ENCODE data around the gene HIP1. TPM values are rescaled to one million over a fixed set of nuclear protein-coding genes. Genes with fewer than 3 reads are reported as not detected.
"Not testable (repeated sequence)": the region's sequence is repeated elsewhere in the genome, so short reads cannot be mapped to it uniquely, and the experiment has no call there.

The HIP1 gene
- total and polyA plus RNA-seq, 9 of the 15 experiments (the other 6 are each of a cell fraction or from before 2014, with no cell fraction given) = 2.4 to 13.7 (median 9.5) TPM

GRCh38 chr7:75780647-75781273 is 42.0 kb upstream of the HIP1 start (continued):
- TF ChIP-seq SMARCE1 (IDR thresholded peaks at IDR 0.05) (peak; percentile 61), CBFA2T3 (IDR thresholded peaks at IDR 0.05) (peak; percentile 67), TCF3 (CRISPR knock-in tag; IDR thresholded peaks at IDR 0.05) (peak; percentile 63), NCOR1 (IDR thresholded peaks at IDR 0.05) (peak; percentile 65), SMARCA4 (IDR thresholded peaks at IDR 0.05) (peak; percentile 59; the same call in 1 of the 2 replicates), ZNF766 (CRISPR knock-in tag; conservative IDR thresholded peaks at IDR 0.05) (0 out of 2 replicates have a peak, but pooled peaks have one; percentile 41), ESRRA (IDR thresholded peaks at IDR 0.05; ENCODE audit: borderline replicate concordance, low read depth) (peak; percentile 44; the same call in 1 of the 2 replicates), TEAD4 (IDR thresholded peaks at IDR 0.05; ENCODE audit: low read length) (peak; percentile 39), JUND (IDR thresholded peaks at IDR 0.05; ENCODE audit: borderline replicate concordance, low read depth, low read length) (peak; percentile 39; the same call in 1 of the 2 replicates), JUND (tag; IDR thresholded peaks at IDR 0.05; ENCODE audit: borderline replicate concordance, low read depth, low read length) (peak; percentile 33; the same call in 1 of the 3 replicates), ATF1 (tag; IDR thresholded peaks at IDR 0.05) (0 out of 2 replicates have a peak, but pooled peaks have one; percentile 22)
- TF ChIP-seq, protein P1, sequence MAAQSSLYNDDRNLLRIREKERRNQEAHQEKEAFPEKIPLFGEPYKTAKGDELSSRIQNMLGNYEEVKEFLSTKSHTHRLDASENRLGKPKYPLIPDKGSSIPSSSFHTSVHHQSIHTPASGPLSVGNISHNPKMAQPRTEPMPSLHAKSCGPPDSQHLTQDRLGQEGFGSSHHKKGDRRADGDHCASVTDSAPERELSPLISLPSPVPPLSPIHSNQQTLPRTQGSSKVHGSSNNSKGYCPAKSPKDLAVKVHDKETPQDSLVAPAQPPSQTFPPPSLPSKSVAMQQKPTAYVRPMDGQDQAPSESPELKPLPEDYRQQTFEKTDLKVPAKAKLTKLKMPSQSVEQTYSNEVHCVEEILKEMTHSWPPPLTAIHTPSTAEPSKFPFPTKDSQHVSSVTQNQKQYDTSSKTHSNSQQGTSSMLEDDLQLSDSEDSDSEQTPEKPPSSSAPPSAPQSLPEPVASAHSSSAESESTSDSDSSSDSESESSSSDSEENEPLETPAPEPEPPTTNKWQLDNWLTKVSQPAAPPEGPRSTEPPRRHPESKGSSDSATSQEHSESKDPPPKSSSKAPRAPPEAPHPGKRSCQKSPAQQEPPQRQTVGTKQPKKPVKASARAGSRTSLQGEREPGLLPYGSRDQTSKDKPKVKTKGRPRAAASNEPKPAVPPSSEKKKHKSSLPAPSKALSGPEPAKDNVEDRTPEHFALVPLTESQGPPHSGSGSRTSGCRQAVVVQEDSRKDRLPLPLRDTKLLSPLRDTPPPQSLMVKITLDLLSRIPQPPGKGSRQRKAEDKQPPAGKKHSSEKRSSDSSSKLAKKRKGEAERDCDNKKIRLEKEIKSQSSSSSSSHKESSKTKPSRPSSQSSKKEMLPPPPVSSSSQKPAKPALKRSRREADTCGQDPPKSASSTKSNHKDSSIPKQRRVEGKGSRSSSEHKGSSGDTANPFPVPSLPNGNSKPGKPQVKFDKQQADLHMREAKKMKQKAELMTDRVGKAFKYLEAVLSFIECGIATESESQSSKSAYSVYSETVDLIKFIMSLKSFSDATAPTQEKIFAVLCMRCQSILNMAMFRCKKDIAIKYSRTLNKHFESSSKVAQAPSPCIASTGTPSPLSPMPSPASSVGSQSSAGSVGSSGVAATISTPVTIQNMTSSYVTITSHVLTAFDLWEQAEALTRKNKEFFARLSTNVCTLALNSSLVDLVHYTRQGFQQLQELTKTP (IDR thresholded peaks at IDR 0.05; ENCODE audit: low read depth in 1 of 2, partially characterized antibody in 2 of 2) = peak in 1 of 2 experiments; percentile 36
- TF ChIP-seq TEAD4 (CRISPR knock-in tag; IDR thresholded peaks at IDR 0.05; ENCODE audit: borderline replicate concordance); ATF1 (CRISPR knock-in tag; IDR thresholded peaks at IDR 0.05): not testable (repeated sequence)

DNA sequence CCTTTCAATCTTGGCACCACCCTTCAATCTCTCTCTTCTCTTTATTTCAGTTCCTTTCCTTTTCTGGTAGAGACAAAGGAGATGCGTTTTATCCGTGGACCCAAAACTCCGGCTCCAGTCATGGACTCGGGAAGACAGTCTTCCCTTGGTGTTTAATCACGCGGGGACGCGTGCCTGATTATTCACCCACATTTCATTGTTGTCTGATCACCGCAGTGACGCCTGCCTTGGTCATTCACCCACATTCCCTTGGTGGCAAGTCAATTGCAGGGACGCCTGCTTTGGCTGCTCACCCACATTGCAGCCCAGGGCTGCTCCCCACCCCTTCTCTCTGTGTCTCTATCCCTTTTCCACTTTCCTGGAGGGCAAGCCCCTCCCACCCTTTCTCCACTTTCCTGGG is 40.8 kb upstream of the HIP1 start:
- Histone ChIP-seq H3K4me1 (replicated peaks in 1 of 2; ENCODE audit: control insufficient read depth in 2 of 2, insufficient read depth in 2 of 2, low read length in 2 of 2) (peaks cover 19 to 33% of the 10 kb centered on the region in 2 experiments), H3K4me2 (ENCODE audit: insufficient read depth, low read length) (peak overlapping the region; percentile 1; the same call in 1 of the 2 replicates), H3K9ac (ENCODE audit: insufficient read depth in 1 of 2, low read depth in 2 of 2, low read length in 2 of 2) (peak overlapping the region; percentile 50 to 73), H3K27ac (ENCODE audit: extremely low read depth, low read depth, low read length) (peak overlapping the region; percentile 66; the same call in 1 of the 3 replicates), H2AFZ (ENCODE audit: low read depth, low read length) (peak overlapping the region; percentile 51)
- H4K20me1 ChIP-seq (replicated peaks; ENCODE audit: control insufficient read depth, insufficient read depth, low read length); H3K4me3 ChIP-seq; FAIRE-seq; H3K9me1 ChIP-seq (ENCODE audit: control insufficient read depth, insufficient read depth, low read length); H3K9me3 ChIP-seq (replicated peaks; ENCODE audit: control insufficient read depth, insufficient read depth, low read depth, low read length); DNase-seq (ENCODE audit: extremely low read depth in 1 of 4, low spot score in 3 of 4); H3K36me3 ChIP-seq (ENCODE audit: control insufficient read depth, insufficient read depth, low read length); ATAC-seq; H3K27me3 ChIP-seq (ENCODE audit: control insufficient read depth in 2 of 2, insufficient read depth in 2 of 2, low read length in 2 of 2); CTCF ChIA-PET (ENCODE audit: low intra/inter-chr PET ratio); in situ Hi-C loops (cut with MboI); POLR2A ChIA-PET; H3K79me2 ChIP-seq (ENCODE audit: control insufficient read depth, insufficient read depth, low read length); BruUV-seq (replicated peaks); intact Hi-C loops (cut with micrococcal nuclease): not testable (repeated sequence)
- 68% methylated on average over 11 of the region's 11 CpGs for WGBS (ENCODE audit: insufficient coverage, low coverage, missing lambda C conversion rate)
